ENCODE measurements around the gene ASIC3.
"Not testable (repeated sequence)": the region's sequence is repeated elsewhere in the genome, so short reads cannot be mapped to it uniquely, and the experiment has no call there.

ASIC3 gene

DNA sequence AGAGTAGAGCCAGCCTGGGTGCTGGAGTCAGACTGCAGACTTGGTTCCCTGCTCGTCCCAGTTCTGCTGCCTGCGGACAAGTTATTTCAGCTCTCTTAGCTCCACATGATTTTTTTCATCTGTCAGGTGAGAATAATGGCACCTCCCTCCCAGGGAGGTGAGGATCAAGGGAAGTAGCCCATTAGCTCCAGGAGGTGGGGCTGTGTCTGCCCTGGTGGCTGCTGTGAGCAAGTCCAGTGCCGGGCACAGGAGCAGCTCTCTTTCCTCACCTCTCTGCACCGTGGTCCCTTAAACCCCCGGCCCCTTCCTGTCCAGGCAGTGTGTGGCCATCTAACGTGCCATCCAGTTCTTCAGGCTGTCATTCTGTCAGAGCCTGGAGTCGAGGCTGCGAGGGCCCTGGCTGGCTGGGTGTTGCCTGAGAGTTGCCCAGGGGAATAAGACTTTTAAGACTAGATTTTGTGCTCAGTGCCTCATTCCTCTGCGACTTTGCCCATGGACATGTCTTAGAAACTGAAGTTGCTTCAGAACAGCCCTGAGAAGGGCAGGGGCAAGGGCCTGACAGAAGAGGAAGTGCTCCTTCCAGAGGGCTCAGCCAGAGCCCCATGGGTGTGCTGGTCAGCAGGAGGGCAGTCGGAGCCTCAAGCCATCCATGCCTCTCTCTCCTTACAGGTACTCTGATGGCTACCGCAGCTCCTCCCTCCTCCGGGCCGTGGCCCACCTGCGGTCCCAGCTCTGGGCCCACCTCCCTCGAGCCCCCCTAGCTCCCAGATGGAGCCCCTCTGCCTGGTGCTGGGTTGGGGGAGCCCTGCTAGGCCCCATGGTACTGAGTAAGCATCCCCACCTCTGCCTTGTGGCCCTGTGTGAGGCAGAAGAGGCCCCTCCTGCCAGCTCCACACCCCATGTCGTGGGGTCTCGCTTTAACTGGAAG, 15.1 kb upstream of the ASIC3 start:
- no peak for DNase-seq (ENCODE audit: low read depth in 2 of 2)

DNA sequence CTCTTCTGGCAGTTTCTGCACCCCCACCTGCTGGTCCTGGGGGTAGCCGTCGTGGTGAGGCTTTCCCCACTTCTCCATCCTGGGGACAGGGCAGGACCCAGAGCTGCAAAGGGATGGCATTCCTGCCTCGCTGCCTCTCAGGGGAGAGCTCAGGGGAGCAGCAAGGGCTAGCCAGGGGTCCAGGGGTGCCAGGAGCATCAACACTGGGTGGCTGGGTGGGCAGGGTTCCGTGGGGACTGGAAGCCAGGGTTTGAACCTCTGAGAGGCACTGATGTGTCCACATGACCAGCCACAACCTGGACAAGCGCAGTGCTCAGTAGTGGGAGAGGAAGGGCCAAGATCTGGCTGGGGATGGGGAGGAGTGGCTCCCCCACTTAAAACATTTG, 14.5 kb upstream of the ASIC3 start:
- DNase-seq (ENCODE audit: low read depth in 2 of 2) = no peak

DNA sequence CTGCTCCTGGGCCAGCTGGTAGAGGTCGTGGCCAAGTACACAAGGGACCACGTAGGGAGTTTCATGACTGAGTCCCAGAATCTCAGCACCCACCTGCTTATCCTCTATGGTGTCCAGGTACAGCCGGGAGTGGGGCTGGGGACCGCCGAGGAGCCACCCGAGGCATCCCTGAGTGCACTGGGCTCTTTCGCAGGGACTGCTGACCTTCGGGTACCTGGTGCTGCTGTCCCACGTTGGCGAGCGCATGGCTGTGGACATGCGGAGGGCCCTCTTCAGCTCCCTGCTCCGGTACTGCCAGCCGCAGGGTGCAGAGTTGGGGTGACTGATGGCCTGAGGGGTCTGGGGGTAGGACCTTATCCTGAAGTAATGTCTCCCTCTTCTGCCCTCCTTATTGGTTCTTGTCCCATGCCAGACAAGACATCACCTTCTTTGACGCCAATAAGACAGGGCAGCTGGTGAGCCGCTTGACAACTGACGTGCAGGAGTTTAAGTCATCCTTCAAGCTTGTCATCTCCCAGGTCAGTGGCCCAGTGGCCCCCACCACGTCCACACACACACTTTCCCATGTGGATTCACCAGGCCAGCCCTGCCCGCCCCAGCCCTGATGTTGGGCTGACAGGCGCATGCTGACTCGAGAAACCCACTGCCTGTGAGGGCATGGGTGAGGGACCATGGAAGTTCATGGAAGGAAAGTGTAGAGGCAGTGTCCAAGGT, 13.9 kb upstream of the ASIC3 start:
- DNase-seq (ENCODE audit: low read depth in 2 of 2) = no peak

DNA sequence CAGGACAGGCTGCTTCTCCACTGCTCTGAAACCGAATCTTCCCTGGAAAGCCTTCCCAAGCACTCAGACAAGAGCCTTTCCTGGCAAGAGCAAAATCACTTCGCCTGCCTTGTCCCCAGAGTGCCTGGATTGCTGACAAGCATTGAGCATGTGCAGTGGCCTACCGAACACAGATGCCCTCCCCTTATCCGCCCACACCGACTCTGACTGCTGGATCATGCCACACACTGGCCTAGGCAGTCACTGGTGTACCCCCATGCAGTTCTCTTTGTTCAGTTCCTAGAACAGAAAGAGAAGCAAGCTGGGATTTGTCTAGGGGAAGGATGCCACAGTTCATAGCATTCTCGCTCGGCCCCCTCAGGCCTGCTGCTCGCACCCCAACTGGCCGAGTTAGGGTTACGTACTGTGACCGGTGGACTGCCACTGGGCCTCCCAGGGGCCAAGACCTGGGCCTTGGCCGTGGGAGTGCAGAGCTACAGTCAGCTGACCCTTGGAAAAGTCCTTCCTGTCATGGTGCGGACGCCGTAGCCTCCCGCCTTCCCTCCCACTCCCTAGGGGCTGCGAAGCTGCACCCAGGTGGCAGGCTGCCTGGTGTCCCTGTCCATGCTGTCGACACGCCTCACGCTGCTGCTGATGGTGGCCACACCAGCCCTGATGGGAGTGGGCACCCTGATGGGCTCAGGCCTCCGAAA, 13.2 kb upstream of the ASIC3 start:
- no peak for DNase-seq (ENCODE audit: low read depth in 2 of 2)

DNA sequence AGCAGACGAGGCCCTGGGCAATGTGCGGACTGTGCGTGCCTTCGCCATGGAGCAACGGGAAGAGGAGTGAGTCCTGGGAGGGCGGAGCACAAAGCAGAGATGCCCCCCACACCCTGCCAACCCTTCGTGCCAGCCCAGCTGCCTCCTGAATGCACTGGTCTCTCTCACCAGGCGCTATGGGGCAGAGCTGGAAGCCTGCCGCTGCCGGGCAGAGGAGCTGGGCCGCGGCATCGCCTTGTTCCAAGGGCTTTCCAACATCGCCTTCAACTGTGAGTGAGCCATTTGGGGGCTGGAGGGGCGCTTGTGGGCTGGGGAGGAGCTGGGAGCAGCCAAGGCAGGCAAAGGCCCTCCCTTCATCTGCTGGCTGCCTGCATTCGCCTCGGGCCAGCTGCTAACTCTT, 12.4 kb upstream of the ASIC3 start:
- no peak for DNase-seq (ENCODE audit: low read depth in 2 of 2)

DNA sequence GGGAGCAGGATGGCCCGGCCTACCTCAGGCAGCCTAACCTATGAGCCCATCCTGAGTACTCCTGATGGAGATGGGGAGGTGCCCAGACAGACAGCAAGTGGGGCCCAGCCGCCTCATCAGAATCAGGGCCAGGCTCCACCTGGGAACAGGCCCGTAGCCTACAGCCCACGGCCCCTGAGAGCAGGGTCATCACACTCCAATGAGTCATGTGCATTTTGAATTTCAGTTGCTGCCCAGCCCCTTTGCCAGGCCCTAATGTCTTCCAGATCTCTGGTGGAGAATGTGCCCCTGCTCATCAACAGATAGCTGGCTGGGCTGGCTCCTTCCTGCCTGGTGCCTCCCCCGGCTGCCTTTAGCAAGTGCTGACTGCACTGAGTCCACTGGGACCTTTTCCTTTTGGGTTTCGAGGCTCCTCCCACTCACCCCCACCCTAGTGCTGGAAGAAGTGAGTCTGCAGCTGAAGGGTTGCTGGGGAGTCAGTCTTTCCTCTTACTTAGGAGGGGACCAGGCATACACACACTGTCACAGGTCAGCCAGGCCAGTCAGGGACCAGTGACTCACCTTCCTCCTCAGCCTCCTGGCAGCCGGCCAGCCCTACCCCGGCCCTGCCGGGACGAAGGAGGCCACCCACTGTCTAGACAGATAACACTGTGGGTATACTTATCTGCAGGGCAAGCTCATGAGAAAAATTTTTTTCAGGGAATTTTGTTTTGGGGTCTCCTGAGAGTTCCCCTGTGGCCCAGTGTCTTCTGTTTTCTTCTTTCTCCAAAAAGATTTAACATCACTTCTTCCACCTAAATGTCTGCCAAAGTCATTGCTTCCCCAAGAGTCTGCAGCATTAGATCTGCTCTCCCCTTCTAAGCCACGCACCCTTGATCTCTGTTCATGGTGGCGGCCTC, 9.1 kb upstream of the ASIC3 start:
- DNase-seq (ENCODE audit: low read depth in 2 of 2) = peak; percentile 54 to 58

DNA sequence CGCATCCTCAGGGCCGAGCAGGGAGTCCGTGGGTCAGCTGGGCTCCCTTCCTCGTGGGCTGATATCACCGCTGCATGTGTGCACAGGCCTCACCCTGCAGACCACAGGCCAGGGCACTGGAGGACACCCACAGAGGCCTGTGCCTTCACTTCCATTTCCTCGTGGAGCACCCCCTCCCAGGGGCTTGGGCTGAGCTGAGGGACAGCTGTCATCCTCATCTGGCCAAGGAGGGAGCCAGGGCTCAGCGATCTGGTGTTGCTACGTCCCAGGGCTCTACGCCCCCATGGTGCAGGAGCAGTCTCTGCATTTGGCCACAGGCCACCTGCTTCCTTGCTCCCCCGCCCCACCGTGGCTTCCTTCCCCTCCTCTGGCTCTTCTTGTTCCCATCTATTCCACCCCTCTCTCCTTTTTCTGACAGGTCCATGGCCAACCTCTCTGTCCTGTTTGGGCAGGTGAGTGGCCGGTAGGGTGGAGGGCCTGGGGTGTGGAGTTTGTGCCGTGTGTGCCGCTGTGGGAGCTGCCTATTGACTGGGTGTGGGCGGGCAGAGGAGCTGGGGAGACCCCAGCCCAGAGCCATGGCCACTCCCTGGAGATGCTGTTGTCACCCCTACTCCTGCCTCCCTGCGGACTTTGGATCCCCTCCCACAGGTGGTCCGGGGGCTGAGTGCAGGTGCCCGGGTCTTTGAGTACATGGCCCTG, 8.3 kb upstream of the ASIC3 start:
- DNase-seq (ENCODE audit: low read depth in 2 of 2) = no peak

DNA sequence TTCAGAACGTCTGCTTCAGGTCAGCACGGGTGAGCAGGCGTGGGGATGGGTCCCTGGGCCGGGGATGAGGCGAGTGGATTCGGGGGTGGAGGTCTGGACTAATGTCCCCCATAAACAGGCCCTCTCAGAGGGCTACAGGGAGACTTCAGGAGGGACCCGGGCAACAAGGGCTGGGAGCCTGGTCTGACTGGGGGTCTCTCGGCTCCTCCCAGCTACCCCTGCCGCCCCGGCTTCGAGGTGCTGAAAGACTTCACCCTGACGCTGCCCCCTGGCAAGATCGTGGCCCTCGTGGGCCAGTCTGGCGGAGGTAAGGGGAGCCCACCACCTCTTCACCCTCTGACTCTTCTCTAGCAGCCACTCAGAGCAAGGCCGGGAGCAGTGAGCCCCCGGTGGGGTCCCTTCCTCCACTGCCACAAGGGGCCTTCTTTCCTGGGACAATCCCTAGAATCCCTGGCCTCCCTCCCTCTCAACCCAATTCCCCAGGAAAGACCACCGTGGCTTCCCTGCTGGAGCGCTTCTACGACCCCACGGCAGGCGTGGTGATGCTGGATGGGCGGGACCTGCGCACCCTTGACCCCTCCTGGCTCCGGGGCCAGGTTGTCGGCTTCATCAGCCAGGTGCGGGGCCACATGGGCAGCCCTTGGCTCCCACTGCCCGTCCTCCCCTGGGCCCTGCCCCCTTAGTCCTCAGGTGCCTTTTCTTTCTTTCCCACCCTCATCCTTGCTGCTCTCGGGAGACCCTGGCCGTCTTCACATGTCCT, 7.5 kb upstream of the ASIC3 start:
- no peak for DNase-seq (ENCODE audit: low read depth in 2 of 2)

DNA sequence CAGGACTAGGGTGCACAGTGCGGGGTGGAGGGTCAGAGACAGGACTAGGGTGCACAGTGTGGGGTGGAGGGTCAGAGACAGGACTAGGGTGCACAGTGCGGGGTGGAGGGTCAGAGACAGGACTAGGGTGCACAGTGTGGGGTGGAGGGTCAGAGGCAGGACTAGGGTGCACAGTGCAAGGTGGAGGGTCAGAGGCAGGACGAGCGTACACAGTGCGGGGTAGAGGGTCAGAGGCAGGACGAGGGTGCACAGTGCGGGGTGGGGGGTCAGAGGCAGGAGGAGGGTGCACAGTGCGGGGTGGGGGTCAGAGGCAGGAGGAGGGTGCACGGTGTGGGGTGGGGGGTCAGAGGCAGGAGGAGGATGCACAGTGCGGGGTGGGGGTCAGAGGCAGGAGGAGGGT, 4.9 kb upstream of the ASIC3 start:
- DNase-seq (ENCODE audit: low read depth in 2 of 2) = not testable (repeated sequence)

DNA sequence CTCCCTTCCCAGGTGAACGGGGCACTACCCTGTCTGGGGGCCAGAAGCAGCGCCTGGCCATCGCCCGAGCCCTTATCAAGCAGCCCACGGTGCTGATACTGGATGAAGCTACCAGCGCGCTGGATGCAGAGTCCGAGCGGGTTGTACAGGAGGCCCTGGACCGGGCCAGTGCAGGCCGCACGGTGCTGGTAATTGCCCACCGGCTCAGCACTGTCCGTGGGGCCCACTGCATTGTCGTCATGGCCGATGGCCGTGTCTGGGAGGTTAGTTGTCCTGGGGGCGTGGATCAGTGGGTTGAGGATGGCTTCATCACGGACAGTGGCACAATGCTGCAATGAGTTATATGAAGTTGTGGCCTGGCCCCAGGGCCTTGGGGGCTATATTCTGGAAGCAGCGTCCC, 4.4 kb upstream of the ASIC3 start:
- no peak for DNase-seq (ENCODE audit: low read depth in 2 of 2)

DNA sequence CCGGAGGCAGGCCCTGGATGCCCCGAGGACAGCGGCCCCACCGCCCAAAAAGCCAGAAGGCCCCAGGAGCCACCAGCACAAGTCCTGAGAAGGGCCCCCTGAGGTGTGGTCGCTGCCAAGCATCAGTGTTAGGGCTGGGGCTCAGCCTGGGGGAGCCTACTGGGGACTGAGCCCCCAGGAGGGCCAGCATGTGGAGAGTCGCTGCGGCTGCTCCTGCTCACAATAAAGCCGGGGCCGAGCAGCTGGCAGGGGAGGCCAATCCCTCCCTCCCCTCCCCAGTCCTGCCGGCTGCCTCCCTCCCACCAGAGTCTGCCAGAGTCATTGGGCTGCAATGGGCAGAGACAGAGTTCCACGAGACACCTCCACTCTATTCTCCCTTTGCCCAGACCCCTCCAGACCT, 3.1 kb upstream of the ASIC3 start:
- DNase-seq (ENCODE audit: low read depth in 2 of 2) = no peak

DNA sequence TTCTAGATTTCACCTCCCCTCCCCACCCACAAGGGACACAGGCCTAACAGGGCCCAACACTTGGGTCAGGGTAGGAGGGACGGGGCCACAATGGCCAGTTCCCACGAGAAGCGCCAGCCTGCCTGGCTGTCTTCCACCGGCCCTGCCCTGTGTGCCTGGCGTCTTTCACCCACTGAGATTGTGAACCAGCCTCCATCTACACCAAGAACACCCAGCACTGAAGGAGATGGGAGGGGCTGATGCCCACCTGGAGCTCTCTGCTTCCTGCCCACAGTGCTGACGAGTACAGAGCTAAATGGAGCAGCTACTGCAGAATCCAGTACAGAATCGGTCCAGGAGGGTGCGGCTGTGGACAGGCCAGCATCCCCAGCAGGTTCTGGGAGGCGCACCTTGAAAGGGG, 2.4 kb upstream of the ASIC3 start:
- DNase-seq (ENCODE audit: low read depth in 2 of 2) = no peak

DNA sequence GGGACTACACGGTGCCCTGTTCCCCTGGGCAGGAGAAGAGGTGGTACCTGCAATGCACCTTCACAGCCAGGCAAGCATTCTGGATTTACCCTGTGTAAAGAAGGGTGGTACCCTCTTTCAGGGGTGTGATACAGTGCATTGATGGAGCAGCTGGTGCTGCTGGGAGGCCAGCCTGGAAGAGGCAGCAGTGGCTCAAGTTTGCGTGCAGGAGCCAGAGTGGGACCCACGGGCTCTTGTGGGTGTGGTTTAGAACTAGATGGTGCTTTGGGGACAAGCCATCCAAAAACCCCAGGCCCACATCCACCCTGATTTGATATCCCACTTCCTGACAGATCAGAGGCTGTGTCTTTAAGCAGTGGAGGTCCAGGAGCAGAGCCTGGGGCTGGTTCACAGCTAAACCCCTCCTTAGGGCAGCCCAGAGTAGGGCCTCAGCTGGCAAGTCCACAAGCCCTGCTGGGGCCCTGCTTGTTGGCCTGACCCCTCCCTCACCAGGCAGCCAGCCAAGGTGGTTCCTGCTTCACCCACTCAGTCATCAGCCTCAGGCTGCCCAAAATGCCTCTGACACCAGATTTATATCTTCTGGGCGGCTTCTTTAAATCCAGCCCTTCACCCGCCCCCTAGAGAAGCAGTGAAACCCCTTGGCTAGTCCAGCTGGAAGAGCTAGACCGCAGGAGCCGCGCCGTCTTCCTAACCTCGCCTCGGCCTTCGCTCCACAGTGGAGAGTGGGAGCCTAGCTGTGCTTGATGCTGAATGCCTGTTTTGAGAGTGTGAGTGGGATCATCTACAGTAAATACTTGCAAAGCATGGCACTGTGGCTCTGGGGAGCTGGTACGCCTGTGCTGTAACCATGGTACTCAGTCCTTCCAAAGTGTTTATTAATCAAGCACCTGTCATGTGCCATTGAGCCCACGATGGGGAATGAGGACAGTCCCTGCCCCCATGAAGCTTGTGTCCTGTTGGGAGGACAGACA, 1.4 kb upstream of the ASIC3 start:
- no peak for DNase-seq (ENCODE audit: low read depth in 2 of 2)

DNA sequence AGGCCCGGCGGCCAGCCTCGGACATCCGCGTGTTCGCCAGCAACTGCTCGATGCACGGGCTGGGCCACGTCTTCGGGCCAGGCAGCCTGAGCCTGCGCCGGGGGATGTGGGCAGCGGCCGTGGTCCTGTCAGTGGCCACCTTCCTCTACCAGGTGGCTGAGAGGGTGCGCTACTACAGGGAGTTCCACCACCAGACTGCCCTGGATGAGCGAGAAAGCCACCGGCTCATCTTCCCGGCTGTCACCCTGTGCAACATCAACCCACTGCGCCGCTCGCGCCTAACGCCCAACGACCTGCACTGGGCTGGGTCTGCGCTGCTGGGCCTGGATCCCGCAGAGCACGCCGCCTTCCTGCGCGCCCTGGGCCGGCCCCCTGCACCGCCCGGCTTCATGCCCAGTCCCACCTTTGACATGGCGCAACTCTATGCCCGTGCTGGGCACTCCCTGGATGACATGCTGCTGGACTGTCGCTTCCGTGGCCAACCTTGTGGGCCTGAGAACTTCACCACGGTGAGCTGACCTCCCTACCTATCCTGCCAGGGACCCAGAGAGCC, 656 bp downstream of the ASIC3 start:
- DNase-seq (ENCODE audit: low read depth in 2 of 2) = no peak

DNA sequence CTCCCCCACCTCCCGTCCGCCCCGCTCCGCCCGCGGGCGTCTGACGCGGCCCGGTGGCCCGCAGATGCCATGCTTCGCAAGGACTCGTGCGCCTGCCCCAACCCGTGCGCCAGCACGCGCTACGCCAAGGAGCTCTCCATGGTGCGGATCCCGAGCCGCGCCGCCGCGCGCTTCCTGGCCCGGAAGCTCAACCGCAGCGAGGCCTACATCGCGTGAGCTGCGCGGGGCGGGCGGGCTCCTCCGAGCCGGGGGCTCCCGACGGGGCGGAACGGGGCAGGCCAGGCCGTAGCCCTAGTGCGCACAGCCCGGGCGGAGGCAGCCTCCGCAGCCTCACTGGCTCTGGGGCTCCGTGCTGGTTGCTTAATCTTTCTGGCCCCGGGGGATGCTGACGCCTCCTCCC, 2.8 kb downstream of the ASIC3 start:
- peak in 1 of 2 donors; percentile 49 for DNase-seq (ENCODE audit: low read depth in 2 of 2)

DNA sequence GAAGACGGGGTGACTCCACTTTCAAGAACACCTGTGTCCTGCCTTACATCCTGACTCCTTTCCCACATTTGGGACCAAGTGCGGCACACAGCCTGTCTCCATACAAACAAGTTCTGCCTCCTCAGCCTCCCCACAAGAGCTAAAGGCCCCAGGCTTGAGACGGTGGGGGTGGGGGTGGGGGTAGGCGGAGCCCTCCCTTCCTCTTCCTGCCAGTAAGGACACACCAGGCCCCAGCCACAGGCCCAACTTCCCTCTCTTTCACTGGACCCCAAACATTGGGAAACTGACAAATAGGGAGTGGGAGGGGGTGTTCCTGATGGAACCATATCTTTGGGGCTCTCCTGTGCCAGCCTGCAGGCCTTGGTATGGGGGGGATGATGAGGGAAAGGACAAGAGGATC, 4.8 kb downstream of the ASIC3 start:
- no peak for DNase-seq (ENCODE audit: low read depth in 2 of 2)

DNA sequence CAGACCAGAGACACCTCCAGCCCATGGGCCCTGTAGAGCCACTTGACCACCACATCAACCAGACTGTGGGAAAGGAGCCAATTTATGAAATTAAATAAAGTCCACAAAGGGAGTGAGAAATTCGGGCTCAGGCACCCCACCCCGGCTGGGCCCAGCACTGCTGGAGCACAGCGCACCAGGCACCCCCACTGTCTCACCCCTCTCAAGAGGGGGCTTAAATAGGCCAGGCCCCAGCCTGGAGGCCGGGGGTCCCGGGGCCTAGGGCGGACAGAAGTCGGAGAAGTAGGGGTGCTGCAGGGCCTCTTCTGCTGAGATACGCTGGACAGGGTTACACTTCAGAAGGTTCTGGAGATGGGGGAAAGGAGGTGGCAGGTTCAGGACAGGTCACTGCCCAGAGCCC, 5.4 kb downstream of the ASIC3 start:
- no peak for DNase-seq (ENCODE audit: low read depth in 2 of 2)

DNA sequence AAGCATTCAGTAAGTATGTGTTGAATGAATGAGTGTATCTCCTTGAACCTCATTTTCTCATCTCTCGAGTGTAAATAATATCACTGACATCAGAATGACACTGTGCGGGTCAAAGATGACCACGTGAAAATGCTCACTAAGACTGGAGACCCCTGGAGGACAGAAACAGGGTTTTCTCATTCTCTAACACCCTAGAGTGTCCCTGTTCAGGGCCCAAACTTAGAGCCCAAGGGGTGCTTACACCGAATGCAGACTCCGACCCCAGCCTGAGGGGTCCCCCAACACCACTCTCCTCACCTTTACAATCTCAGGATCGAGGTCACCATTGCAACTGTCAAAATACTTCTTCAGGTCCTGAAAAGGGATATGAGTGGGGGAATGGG, 7.9 kb downstream of the ASIC3 start:
- DNase-seq (ENCODE audit: low read depth in 2 of 2) = no peak

Data from stimulated activated CD4-positive, alpha-beta T cell treated with anti-CD3 and anti-CD28 coated beads, Interleukin-1b, Interleukin-23, amount 100 ng/mL, for 4 hours (primary cell).